Measurements from ENCODE around the gene DNAAF3. TPM values are rescaled to one million over a fixed set of nuclear protein-coding genes. Genes with fewer than 3 reads are reported as not detected.

The DNAAF3 gene
- total RNA-seq, 1 experiment from 2014 or later = 7.0 TPM

GRCh38 chr19:55116859-55117662, 49.4 kb downstream of the DNAAF3 start, which contains the start of gene PPP1R12C:
Gene PPP1R12C, minus strand, starts transcription at chr19:55117637. Its CDS starts 94 bp downstream, at chr19:55117543.
- DNase-seq (ENCODE audit: low spot score) = peak; percentile 21

GRCh38 chr19:55116232-55116858, 50.1 kb downstream of the DNAAF3 start:
- peak; percentile 74 for DNase-seq (ENCODE audit: low spot score)

GRCh38 chr19:55115446-55116065, 50.9 kb downstream of the DNAAF3 start:
- DNase-seq (ENCODE audit: low spot score) = peak; percentile 23

- DNase-seq (ENCODE audit: low spot score) = no peak
Measured at GRCh38 chr19:55114566-55115145, 51.8 kb downstream of the DNAAF3 start.

- DNase-seq (ENCODE audit: low spot score) = peak; percentile 82
Measured at GRCh38 chr19:55113570-55114039, 52.8 kb downstream of the DNAAF3 start.

- no peak for DNase-seq (ENCODE audit: low spot score)
Measured at GRCh38 chr19:55112777-55113569, 53.4 kb downstream of the DNAAF3 start.

- DNase-seq (ENCODE audit: low spot score) = no peak
Measured at GRCh38 chr19:55112246-55112776, 54.1 kb downstream of the DNAAF3 start.

GRCh38 chr19:55111238-55111831, 55.1 kb downstream of the DNAAF3 start:
- DNase-seq (ENCODE audit: low spot score) = no peak

- DNase-seq (ENCODE audit: low spot score) = no peak
Measured at GRCh38 chr19:55109527-55110291, 56.7 kb downstream of the DNAAF3 start.

Other genes with a start within 250 kb of the DNAAF3 start
- gene NLRP7, start 219.1 kb downstream of the DNAAF3 start, total RNA-seq (2014; rRNA removed; shearing (Covaris generic)) = not detected in 2 replicates
- 0.56 TPM in 1 of 2 replicates, not detected in the other for gene NLRP2, start 200.2 kb downstream of the DNAAF3 start, total RNA-seq (2014; rRNA removed; shearing (Covaris generic))
- gene GP6, start 128.3 kb downstream of the DNAAF3 start, total RNA-seq (2014; rRNA removed; shearing (Covaris generic)) = not detected in 2 replicates
- gene RDH13, start 103.5 kb downstream of the DNAAF3 start, total RNA-seq (2014; rRNA removed; shearing (Covaris generic)) = 18.1 and 43.0 TPM in 2 replicates
- 2.2 and 4.3 TPM in 2 replicates for gene EPS8L1, start 90.7 kb downstream of the DNAAF3 start, total RNA-seq (2014; rRNA removed; shearing (Covaris generic))
- gene PPP1R12C, start 49.0 kb downstream of the DNAAF3 start, total RNA-seq (2014; rRNA removed; shearing (Covaris generic)) = 18.0 and 26.4 TPM in 2 replicates
- 300 and 334 TPM in 2 replicates for gene TNNT1, start 17.4 kb downstream of the DNAAF3 start, total RNA-seq (2014; rRNA removed; shearing (Covaris generic))
- not detected in 2 replicates for gene TNNI3, start 8.9 kb downstream of the DNAAF3 start, total RNA-seq (2014; rRNA removed; shearing (Covaris generic))
- 0.62 TPM in 1 of 2 replicates, not detected in the other for gene SYT5, start 13.7 kb upstream of the DNAAF3 start, total RNA-seq (2014; rRNA removed; shearing (Covaris generic))
- 3.8 and 5.5 TPM in 2 replicates for gene PTPRH, start 42.9 kb upstream of the DNAAF3 start, total RNA-seq (2014; rRNA removed; shearing (Covaris generic))
- gene TMEM86B, start 62.1 kb upstream of the DNAAF3 start, total RNA-seq (2014; rRNA removed; shearing (Covaris generic)) = 0.81 TPM in 1 of 2 replicates, not detected in the other
- 29.7 and 31.8 TPM in 2 replicates for gene PPP6R1, start 92.4 kb upstream of the DNAAF3 start, total RNA-seq (2014; rRNA removed; shearing (Covaris generic))
- gene HSPBP1, start 113.5 kb upstream of the DNAAF3 start, total RNA-seq (2014; rRNA removed; shearing (Covaris generic)) = 57.7 and 65.2 TPM in 2 replicates
- gene BRSK1, start 117.4 kb upstream of the DNAAF3 start, total RNA-seq (2014; rRNA removed; shearing (Covaris generic)) = 4.6 and 13.1 TPM in 2 replicates
- gene TMEM150B, start 158.7 kb upstream of the DNAAF3 start, total RNA-seq (2014; rRNA removed; shearing (Covaris generic)) = not detected in 2 replicates
- 5.4 and 7.9 TPM in 2 replicates for gene KMT5C, start 173.3 kb upstream of the DNAAF3 start, total RNA-seq (2014; rRNA removed; shearing (Covaris generic))
- gene COX6B2, start 188.1 kb upstream of the DNAAF3 start, total RNA-seq (2014; rRNA removed; shearing (Covaris generic)) = 0.95 TPM in 1 of 2 replicates, not detected in the other
- not detected in 2 replicates for gene GARIN5B, start 196.6 kb upstream of the DNAAF3 start, total RNA-seq (2014; rRNA removed; shearing (Covaris generic))
- 1.4 and 1.8 TPM in 2 replicates for gene IL11, start 203.8 kb upstream of the DNAAF3 start, total RNA-seq (2014; rRNA removed; shearing (Covaris generic))
- gene TMEM190, start 210.2 kb upstream of the DNAAF3 start, total RNA-seq (2014; rRNA removed; shearing (Covaris generic)) = not detected in 2 replicates
- gene TMEM238, start 217.7 kb upstream of the DNAAF3 start, total RNA-seq (2014; rRNA removed; shearing (Covaris generic)) = not detected in 2 replicates
- 1,100 and 1,282 TPM in 2 replicates for gene RPL28, start 219.3 kb upstream of the DNAAF3 start, total RNA-seq (2014; rRNA removed; shearing (Covaris generic))
- 284 and 324 TPM in 2 replicates for gene UBE2S, start 241.2 kb upstream of the DNAAF3 start, total RNA-seq (2014; rRNA removed; shearing (Covaris generic))